GM18861 (cell line): ENCODE results near the gene JKAMP.

ENCODE experiments used
- ATAC-seq: cut with Tn5 transposase; IDR thresholded peaks from one replicate; pipeline ENCODE4 v1.9.1; 2021; ENCODE audit not compliant: unreplicated experiment

JKAMP gene

GRCh38 chr14:59538936-59539335 lies 54.6 kb downstream of the JKAMP start:
- no peak for ATAC-seq

GRCh38 chr14:59540852-59541251 lies 56.5 kb downstream of the JKAMP start:
- ATAC-seq, result no peak

GRCh38 chr14:59541731-59542130 lies 57.4 kb downstream of the JKAMP start:
- no peak for ATAC-seq

GRCh38 chr14:59543873-59544272 lies 59.6 kb downstream of the JKAMP start:
- ATAC-seq, result no peak

- no peak for ATAC-seq
Measured at GRCh38 chr14:59547310-59547709, 63.0 kb downstream of the JKAMP start.
